Fibroblast of skin of scalp (primary cell): ENCODE measurements around the gene PIP4K2B. TPM values are rescaled to one million over a fixed set of nuclear protein-coding genes. Genes with fewer than 3 reads are reported as not detected.
"Not testable (repeated sequence)": the region's sequence is repeated elsewhere in the genome, so short reads cannot be mapped to it uniquely, and the experiment has no call there.

Experiments used
- DNase-seq: peaks from one replicate; pipeline ENCODE4 v3.0.0-alpha.2; 2013
- polyA plus RNA-seq, 2 experiments: library from polyadenylated mRNA; unstranded; fragments of 120-200 nt; gene quantifications; one replicate each; pipeline ENCODE4 v1.2.1, GENCODE V29; 2013; ENCODE audit not compliant: insufficient read length in 2 of 2

Gene PIP4K2B
- polyA plus RNA-seq (2013, experiment 1 of 2; ENCODE audit: insufficient read length), result 38.9 TPM
- 42.2 TPM for polyA plus RNA-seq (2013, experiment 2 of 2; ENCODE audit: insufficient read length)

GRCh38 chr17:38799501-38800236, at the start of gene PIP4K2B:
TSS of gene PIP4K2B (minus strand) at chr17:38799556. CDS start at chr17:38799424, 132 bp downstream.
- DNase-seq, result peak; percentile 99

- DNase-seq, result no peak
These were observed 49.2 kb upstream of the PIP4K2B start for GRCh38 chr17:38848557-38848891.

- no peak for DNase-seq
These were observed 45.0 kb upstream of the PIP4K2B start for GRCh38 chr17:38844261-38844757.

GRCh38 chr17:38825762-38826247, 26.4 kb upstream of the PIP4K2B start:
- no peak for DNase-seq

- DNase-seq, result peak; percentile 96
These were observed 25.8 kb upstream of the PIP4K2B start, which contains the start of gene CWC25 for GRCh38 chr17:38824899-38825761. TSS of gene CWC25 (minus strand) at chr17:38825321. CDS start at chr17:38825183, 138 bp downstream.

GRCh38 chr17:38815576-38816193, 16.3 kb upstream of the PIP4K2B start:
- DNase-seq, result peak; percentile 39

- no peak for DNase-seq
These were observed 10.5 kb upstream of the PIP4K2B start for GRCh38 chr17:38809828-38810227.

GRCh38 chr17:38800237-38800760, 943 bp upstream of the PIP4K2B start:
- DNase-seq, result no peak

GRCh38 chr17:38798614-38799500, 499 bp downstream of the PIP4K2B start:
- peak; percentile 49 for DNase-seq

- DNase-seq, result no peak
These were observed 1.5 kb downstream of the PIP4K2B start for GRCh38 chr17:38797828-38798227.

- DNase-seq, result no peak
These were observed 2.2 kb downstream of the PIP4K2B start for GRCh38 chr17:38797158-38797490.

- DNase-seq, result no peak
These were observed 2.8 kb downstream of the PIP4K2B start for GRCh38 chr17:38796451-38797157.

- DNase-seq, result no peak
These were observed 5.1 kb downstream of the PIP4K2B start for GRCh38 chr17:38794221-38794620.

GRCh38 chr17:38791162-38791561, 8.2 kb downstream of the PIP4K2B start:
- no peak for DNase-seq

GRCh38 chr17:38790148-38790707, 9.1 kb downstream of the PIP4K2B start:
- not testable (repeated sequence) for DNase-seq

- peak; percentile 22 for DNase-seq
These were observed 10.2 kb downstream of the PIP4K2B start for GRCh38 chr17:38789185-38789584.

GRCh38 chr17:38787999-38788398, 11.4 kb downstream of the PIP4K2B start:
- DNase-seq, result not testable (repeated sequence)

- DNase-seq, result no peak
These were observed 13.0 kb downstream of the PIP4K2B start for GRCh38 chr17:38786372-38786771.

- DNase-seq, result no peak
These were observed 16.1 kb downstream of the PIP4K2B start for GRCh38 chr17:38783227-38783626.
